ENCODE results near the gene UMODL1.

DNA sequence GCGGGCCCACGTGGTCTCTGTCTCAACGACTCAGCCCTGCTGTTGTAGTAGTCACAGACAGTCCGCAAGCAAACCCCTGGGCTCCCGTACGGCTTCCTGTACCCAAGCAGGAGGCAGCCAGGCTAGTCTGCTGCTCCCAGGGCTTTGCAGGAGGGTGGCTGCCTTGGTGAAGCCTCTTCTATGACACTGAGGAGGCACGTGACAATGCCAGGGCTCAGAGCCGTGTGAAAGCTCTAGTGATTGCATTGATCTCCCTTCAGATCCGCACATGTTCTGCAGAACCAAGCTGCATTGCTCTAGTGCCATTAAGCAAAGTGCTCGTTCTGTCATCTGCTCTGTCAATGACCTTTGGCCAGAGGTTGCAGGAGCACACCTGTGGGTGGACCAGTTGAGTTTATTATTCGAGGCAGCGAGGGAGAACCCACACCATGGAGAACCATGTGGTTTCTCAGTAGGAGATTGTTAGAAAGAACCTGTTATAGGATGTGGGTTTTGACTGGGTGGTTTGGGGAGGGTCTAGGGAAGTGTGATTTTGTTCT lies 18.0 kb downstream of the UMODL1 start:
- TF ChIP-seq EZH2 (IDR thresholded peaks at IDR 0.05): no peak
- TF ChIP-seq, protein P1, sequence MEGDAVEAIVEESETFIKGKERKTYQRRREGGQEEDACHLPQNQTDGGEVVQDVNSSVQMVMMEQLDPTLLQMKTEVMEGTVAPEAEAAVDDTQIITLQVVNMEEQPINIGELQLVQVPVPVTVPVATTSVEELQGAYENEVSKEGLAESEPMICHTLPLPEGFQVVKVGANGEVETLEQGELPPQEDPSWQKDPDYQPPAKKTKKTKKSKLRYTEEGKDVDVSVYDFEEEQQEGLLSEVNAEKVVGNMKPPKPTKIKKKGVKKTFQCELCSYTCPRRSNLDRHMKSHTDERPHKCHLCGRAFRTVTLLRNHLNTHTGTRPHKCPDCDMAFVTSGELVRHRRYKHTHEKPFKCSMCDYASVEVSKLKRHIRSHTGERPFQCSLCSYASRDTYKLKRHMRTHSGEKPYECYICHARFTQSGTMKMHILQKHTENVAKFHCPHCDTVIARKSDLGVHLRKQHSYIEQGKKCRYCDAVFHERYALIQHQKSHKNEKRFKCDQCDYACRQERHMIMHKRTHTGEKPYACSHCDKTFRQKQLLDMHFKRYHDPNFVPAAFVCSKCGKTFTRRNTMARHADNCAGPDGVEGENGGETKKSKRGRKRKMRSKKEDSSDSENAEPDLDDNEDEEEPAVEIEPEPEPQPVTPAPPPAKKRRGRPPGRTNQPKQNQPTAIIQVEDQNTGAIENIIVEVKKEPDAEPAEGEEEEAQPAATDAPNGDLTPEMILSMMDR (IDR thresholded peaks at IDR 0.05): no peak
